NK-92 (cell line): ENCODE data around the gene ZFAND2B.
"Not testable (repeated sequence)": the region's sequence is repeated elsewhere in the genome, so short reads cannot be mapped to it uniquely, and the experiment has no call there.

Experiments
- DNase-seq: peaks from one replicate; lab custom pipeline; 2025; ENCODE audit not compliant: unreplicated experiment; lab: John Stamatoyannopoulos, UW

ZFAND2B gene

GRCh38 chr2:219175928-219176817 is 30.4 kb upstream of the ZFAND2B start:
- DNase-seq: no peak

GRCh38 chr2:219176818-219177551 is 29.6 kb upstream of the ZFAND2B start, which contains the start of gene CNPPD1:
Gene CNPPD1 (minus strand): TSS chr2:219176925. CDS start chr2:219176828, 97 bp downstream.
- no peak for DNase-seq

GRCh38 chr2:219177552-219178376 is 28.8 kb upstream of the ZFAND2B start, which contains the start of gene RETREG2:
Gene RETREG2 (plus strand): TSS chr2:219178275. CDS start chr2:219178353, 78 bp downstream.
- DNase-seq: peak; percentile 24

GRCh38 chr2:219178377-219179175 is 28.0 kb upstream of the ZFAND2B start:
- no peak for DNase-seq

- no peak for DNase-seq
These were observed 26.7 kb upstream of the ZFAND2B start for GRCh38 chr2:219179601-219180465.

- no peak for DNase-seq
These were observed 25.6 kb upstream of the ZFAND2B start for GRCh38 chr2:219180961-219181360.

GRCh38 chr2:219181531-219181930 is 25.1 kb upstream of the ZFAND2B start:
- DNase-seq: no peak

- no peak for DNase-seq
These were observed 24.0 kb upstream of the ZFAND2B start for GRCh38 chr2:219182331-219183150.

- no peak for DNase-seq
These were observed 23.3 kb upstream of the ZFAND2B start for GRCh38 chr2:219183151-219183772.

- no peak for DNase-seq
These were observed 22.5 kb upstream of the ZFAND2B start for GRCh38 chr2:219184121-219184520.

GRCh38 chr2:219186754-219187456 is 19.7 kb upstream of the ZFAND2B start:
- no peak for DNase-seq

GRCh38 chr2:219197388-219197787 is 9.2 kb upstream of the ZFAND2B start:
- no peak for DNase-seq

- no peak for DNase-seq
These were observed 7.6 kb upstream of the ZFAND2B start for GRCh38 chr2:219198974-219199373.

- DNase-seq: no peak
These were observed 6.9 kb upstream of the ZFAND2B start for GRCh38 chr2:219199470-219200211.

- not testable (repeated sequence) for DNase-seq
These were observed 5.9 kb upstream of the ZFAND2B start for GRCh38 chr2:219200502-219201326.

- DNase-seq: not testable (repeated sequence)
These were observed 5.3 kb upstream of the ZFAND2B start for GRCh38 chr2:219201331-219201730.
